Peyer's patch (tissue), 4 donors: Measurements from ENCODE around the gene EFHC1. TPM values are rescaled to one million over a fixed set of nuclear protein-coding genes. Genes with fewer than 3 reads are reported as not detected.

Experiments
- DNase-seq, 3 donors: peaks; one replicate each; pipeline ENCODE4 v3.0.0-alpha.2; 2017 to 2019
- H3K27ac ChIP-seq, 4 donors: fragments of 200-600 bp; sonication (generic); one replicate each; pipeline ENCODE4 v1.5.1; 2016 to 2019
- H3K27me3 ChIP-seq, 2 donors: fragments of 200-600 bp; sonication (generic); one replicate each; pipeline ENCODE4 v1.5.1; 2019
- H3K36me3 ChIP-seq, 3 donors: fragments of 200-600 bp; sonication (generic); one replicate each; pipeline ENCODE4 v1.5.1; 2016 to 2019
- H3K4me1 ChIP-seq, 4 donors: fragments of 200-600 bp; sonication (generic); one replicate each; pipeline ENCODE4 v1.5.1; 2016 to 2019
- H3K4me3 ChIP-seq, 4 donors: fragments of 200-600 bp; sonication (generic); 1 replicate in 3 of 4; 2 replicates in 1 of 4; pipeline ENCODE4 v1.5.1; 2016 to 2019; ENCODE audit warnings: mild to moderate bottlenecking in 1 of 4
- H3K9me3 ChIP-seq, 4 donors: fragments of 200-600 bp; sonication (generic); one replicate each; pipeline ENCODE4 v1.5.1; 2016 to 2019; ENCODE audit warnings: mild to moderate bottlenecking in 1 of 4
- POLR2A ChIP-seq, 2 donors: fragments of 450-650 bp; IDR thresholded peaks; one replicate each; pipeline ENCODE4 v1.5.1; 2017; ENCODE audit warnings: antibody characterized with exemption in 2 of 2, mild to moderate bottlenecking in 2 of 2, moderate library complexity in 2 of 2
- total RNA-seq, 4 donors: library from RNA; depleted of rRNA; stranded (reverse); fragments of >200 nt; gene quantifications; one replicate each; pipeline ENCODE4 v1.1.0, GENCODE V29; 2016
- TF ChIP-seq, protein P1 (sequence below), 6 experiments: fragments of 450-650 bp in 4 of 6; fragments of 200-600 bp in 2 of 6; sonication (generic) in 1 of 6; IDR thresholded peaks; one replicate each; pipeline ENCODE4 v1.5.1; 2017 to 2019; ENCODE audit warnings: antibody characterized with exemption in 6 of 6, mild to moderate bottlenecking in 3 of 6, moderate library complexity in 1 of 6

EFHC1 gene
- total RNA-seq, 4 donors from 2014 or later = 20.0 to 40.4 (median 22.7) TPM

DNA sequence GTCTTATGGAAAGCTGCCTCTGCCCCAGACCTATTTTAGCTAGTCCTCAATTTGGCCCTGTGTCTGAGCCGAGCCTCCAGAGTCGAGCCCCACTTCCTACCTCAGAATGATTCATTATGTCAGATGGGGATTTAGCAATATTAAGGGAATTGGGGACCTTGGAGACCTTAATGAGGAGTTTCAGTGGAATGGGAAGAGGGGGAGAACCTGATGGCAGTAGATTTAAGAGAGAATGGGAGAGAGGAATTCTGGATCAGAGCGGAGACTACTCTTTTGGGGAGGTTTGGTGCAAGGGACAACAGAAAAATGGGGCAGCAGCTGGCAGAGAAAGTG lies 63.5 kb downstream of the EFHC1 start:
- Histone ChIP-seq H3K27me3 (no peaks in the 10 kb centered on the region), H3K36me3 (no peaks in the 10 kb centered on the region), H3K4me3 (no peak overlapping the region), H3K9me3 (no peaks in the 10 kb centered on the region), H3K27ac (peak overlapping the region in 1 of 4 donors; percentile 47), H3K4me1 (no peaks in the 10 kb centered on the region)
- no peak for DNase-seq
- TF ChIP-seq POLR2A (IDR thresholded peaks at IDR 0.05) = no peak
- TF ChIP-seq, protein P1, sequence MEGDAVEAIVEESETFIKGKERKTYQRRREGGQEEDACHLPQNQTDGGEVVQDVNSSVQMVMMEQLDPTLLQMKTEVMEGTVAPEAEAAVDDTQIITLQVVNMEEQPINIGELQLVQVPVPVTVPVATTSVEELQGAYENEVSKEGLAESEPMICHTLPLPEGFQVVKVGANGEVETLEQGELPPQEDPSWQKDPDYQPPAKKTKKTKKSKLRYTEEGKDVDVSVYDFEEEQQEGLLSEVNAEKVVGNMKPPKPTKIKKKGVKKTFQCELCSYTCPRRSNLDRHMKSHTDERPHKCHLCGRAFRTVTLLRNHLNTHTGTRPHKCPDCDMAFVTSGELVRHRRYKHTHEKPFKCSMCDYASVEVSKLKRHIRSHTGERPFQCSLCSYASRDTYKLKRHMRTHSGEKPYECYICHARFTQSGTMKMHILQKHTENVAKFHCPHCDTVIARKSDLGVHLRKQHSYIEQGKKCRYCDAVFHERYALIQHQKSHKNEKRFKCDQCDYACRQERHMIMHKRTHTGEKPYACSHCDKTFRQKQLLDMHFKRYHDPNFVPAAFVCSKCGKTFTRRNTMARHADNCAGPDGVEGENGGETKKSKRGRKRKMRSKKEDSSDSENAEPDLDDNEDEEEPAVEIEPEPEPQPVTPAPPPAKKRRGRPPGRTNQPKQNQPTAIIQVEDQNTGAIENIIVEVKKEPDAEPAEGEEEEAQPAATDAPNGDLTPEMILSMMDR (IDR thresholded peaks at IDR 0.05) = no peak

DNA sequence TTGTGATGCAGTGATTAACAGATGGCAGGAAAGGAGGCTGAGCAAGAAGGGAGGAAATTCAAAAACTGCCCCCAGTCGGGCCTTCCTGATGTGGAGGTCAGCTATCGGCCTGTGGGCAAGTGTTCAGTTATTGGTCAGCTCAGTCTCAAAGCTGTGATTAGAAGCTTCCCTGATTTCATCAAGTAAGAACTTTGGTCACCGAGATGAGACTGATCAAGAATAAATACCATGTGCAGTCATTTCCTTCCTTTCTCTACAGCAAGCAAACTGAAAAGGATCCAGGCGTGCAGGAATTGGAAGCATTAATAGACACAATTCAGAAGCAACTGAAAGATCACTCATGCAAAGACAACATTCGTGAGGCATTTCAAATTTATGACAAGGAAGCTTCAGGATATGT lies 69.7 kb downstream of the EFHC1 start:
- H3K36me3 ChIP-seq = no peaks in the 10 kb centered on the region
- H3K27ac ChIP-seq = no peak overlapping the region
- no peaks in the 10 kb centered on the region for H3K27me3 ChIP-seq
- H3K4me1 ChIP-seq = no peaks in the 10 kb centered on the region
- DNase-seq = no peak
- no peaks in the 10 kb centered on the region for H3K9me3 ChIP-seq
- TF ChIP-seq POLR2A (IDR thresholded peaks at IDR 0.05) = no peak
- TF ChIP-seq, protein P1 (IDR thresholded peaks at IDR 0.05) = no peak
- H3K4me3 ChIP-seq = no peak overlapping the region

DNA sequence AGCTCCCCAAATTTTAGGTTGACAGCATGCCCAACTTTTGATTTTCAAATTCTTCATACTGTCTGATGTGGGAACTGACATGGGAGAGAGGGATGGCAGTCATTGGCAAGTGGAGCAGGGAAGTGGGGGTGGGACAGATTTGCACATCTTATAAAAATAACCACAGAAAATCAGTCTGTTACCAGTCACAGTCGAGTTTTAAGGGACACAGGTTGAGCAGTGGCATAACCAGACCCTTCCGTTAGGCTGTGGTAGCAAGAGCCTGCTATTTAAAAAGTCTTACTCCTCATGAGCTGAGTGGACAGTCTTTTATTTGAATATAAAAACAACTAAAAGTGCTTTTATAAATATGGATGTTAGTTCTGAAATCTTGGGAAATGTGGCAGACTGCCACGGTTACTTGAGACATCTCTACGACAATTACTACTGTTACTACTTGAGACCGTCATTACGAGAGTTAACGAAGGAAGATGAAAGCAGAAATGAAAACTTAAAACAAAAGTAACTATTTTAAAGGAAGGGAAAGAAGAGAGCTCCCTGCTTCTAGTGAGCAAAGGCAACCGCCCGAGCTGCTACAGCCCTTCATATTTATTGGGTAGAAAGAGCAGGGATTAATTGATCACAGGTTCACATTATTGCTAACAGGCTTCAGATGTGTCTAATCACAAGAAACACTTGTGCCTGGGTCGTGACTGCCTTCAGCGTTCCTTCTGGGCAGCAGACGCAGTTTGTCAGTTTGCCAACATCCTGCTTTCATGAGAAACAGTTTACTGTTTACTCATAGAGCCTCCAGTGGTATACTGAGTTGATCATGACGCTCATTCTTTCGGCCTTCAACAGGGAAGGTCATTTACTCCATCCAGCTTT lies 71.3 kb downstream of the EFHC1 start:
- DNase-seq = peak in 1 of 3 donors; percentile 45
- H3K36me3 ChIP-seq = no peaks in the 10 kb centered on the region
- H3K4me3 ChIP-seq = peak overlapping the region in 2 of 4 donors; percentile 15 to 21
- no peaks in the 10 kb centered on the region for H3K4me1 ChIP-seq
- H3K27me3 ChIP-seq = no peaks in the 10 kb centered on the region
- no peaks in the 10 kb centered on the region for H3K9me3 ChIP-seq
- H3K27ac ChIP-seq = peak overlapping the region; percentile 57 to 68 (median 64)
- TF ChIP-seq, protein P1 (IDR thresholded peaks at IDR 0.05) = no peak
- TF ChIP-seq POLR2A (IDR thresholded peaks at IDR 0.05) = no peak

DNA sequence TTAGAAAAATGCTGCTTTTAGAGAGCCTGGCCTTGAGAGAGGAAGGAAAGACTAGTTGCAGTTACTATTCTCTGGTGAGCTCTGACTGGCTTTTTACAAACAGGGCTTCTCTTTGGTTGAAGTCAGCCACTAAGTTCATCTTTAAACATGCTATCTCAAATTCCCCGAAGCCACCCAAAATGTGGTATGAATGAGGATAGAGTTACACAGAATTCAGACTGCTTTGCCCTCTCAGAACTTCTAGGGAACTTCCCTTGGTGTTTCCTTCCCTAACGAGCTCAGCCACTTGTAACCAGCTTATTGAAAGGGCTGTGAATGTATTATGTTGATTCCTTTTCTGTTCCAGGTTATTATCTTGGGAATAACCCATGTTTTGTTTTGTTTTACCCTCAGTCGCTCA lies 73.5 kb downstream of the EFHC1 start:
- H3K36me3 ChIP-seq = no peaks in the 10 kb centered on the region
- H3K4me3 ChIP-seq = no peak overlapping the region
- H3K27ac ChIP-seq = peak overlapping the region in 1 of 4 donors; percentile 14
- no peak for DNase-seq
- H3K4me1 ChIP-seq = peaks cover 0 to 13% (median under 1%) of the 10 kb centered on the region in 4 donors
- no peaks in the 10 kb centered on the region for H3K27me3 ChIP-seq
- TF ChIP-seq, protein P1 (IDR thresholded peaks at IDR 0.05) = no peak
- no peak for TF ChIP-seq POLR2A (IDR thresholded peaks at IDR 0.05)
- H3K9me3 ChIP-seq = no peaks in the 10 kb centered on the region

DNA sequence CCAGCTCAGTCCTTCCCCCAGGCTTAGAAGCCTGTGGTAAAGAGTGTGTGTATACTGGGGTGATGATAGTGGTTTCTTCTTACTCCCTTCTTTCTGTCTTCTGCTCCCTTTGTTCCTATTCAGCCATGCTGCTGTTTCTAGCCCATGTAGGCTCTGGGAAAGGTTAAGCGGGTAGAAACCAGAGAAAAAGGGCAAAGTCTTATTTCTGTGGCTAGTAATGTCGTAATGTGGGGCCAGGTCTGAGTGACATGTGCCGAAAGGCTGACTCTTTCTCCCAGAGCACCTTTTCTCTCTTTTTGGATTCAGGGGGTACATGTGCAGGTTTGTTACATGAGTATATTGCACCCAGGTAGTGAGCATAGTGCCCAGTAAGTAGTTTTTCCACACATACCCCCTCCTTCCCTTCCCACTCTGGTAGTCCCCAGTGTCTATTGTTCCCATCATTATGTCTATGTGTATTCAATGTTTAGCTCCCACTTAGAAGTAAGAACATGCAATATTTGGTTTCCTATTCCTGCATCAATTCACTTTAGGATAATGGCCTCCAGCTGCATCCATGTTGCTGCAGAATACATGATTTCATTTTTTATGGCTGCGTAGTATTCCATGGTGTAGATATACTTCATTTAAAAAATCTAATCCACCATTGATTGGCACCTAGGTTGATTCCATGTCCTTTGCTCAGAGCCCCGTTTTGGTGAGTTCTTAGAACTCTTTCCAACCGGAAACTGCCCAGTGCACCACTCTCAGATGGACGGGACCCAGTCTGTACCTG lies 74.3 kb downstream of the EFHC1 start:
- Histone ChIP-seq H3K27me3 (no peaks in the 10 kb centered on the region), H3K4me1 (peaks cover 0 to 13% (median 4%) of the 10 kb centered on the region in 4 donors), H3K36me3 (no peaks in the 10 kb centered on the region), H3K27ac (peak overlapping the region in 1 of 4 donors; percentile 14), H3K9me3 (no peaks in the 10 kb centered on the region), H3K4me3 (no peak overlapping the region)
- DNase-seq = no peak
- no peak for TF ChIP-seq POLR2A (IDR thresholded peaks at IDR 0.05)

DNA sequence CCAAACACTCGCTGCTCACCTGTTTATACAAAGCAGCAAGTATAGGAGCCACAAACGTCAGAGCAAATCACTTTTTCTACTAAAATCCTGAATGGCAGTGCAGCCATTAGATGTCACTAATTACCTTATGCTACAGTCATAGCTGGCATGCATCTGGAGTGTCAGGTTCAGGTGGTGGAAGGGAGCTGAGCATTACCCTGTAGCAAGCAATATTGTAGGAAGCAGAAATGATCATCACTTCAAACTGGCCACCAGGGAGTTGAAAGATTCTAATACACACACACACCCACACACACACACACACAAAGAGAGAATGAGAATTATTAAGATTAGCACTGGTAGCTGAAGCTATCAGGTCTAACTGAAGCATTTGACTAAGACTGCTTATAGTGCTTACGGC lies 75.8 kb downstream of the EFHC1 start:
- no peak for TF ChIP-seq POLR2A (IDR thresholded peaks at IDR 0.05)
- TF ChIP-seq, protein P1 (IDR thresholded peaks at IDR 0.05) = no peak
- Histone ChIP-seq H3K9me3 (no peaks in the 10 kb centered on the region), H3K27ac (peak overlapping the region in 2 of 4 donors; percentile 29 to 78), H3K4me1 (peaks cover 0 to 13% (median 4%) of the 10 kb centered on the region in 4 donors), H3K27me3 (no peaks in the 10 kb centered on the region), H3K4me3 (no peak overlapping the region), H3K36me3 (no peaks in the 10 kb centered on the region)
- DNase-seq = no peak
